Astrocyte of the hippocampus (primary cell): ENCODE data around the gene FRAT2.
"Not testable (repeated sequence)": the region's sequence is repeated elsewhere in the genome, so short reads cannot be mapped to it uniquely, and the experiment has no call there.

Experiments
- DNase-seq: peaks from one replicate; pipeline ENCODE4 v3.0.0; 2011; ENCODE audit warnings: low read depth, low spot score

The FRAT2 gene

DNA sequence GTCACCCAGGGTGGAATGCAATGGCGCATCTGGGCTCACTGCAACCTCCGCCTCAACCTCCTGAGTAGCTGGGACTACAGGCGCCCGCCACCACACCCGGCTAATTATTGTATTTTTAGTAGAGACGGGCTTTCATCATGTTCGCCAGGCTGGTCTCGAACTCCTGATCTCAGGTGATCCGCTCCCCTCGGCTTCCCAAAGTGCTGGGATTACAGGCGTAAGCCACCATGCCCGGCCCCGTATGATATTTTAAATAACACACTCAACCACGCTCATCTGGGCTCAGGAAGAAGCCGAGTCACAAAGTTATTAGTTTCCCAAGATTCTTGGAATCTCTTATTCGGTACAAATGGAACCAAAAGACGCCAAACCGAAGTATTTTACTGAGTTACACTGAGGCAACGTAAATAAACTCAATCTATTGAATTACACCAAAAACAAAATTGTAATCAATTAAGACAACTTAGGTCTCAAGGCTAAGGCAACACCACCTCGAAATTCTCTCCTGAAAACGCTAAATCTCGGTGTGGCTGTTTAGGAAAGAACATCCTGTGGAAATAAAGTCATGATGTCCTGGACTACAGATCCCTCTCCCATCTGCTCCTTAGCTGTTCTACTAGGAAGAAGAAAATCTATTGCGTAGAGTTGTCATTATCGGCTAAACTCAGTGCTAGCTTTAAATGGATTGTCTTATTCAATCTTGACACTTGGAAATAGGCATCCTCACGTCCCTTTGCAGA, 43.0 kb downstream of the FRAT2 start:
- DNase-seq = no peak

DNA sequence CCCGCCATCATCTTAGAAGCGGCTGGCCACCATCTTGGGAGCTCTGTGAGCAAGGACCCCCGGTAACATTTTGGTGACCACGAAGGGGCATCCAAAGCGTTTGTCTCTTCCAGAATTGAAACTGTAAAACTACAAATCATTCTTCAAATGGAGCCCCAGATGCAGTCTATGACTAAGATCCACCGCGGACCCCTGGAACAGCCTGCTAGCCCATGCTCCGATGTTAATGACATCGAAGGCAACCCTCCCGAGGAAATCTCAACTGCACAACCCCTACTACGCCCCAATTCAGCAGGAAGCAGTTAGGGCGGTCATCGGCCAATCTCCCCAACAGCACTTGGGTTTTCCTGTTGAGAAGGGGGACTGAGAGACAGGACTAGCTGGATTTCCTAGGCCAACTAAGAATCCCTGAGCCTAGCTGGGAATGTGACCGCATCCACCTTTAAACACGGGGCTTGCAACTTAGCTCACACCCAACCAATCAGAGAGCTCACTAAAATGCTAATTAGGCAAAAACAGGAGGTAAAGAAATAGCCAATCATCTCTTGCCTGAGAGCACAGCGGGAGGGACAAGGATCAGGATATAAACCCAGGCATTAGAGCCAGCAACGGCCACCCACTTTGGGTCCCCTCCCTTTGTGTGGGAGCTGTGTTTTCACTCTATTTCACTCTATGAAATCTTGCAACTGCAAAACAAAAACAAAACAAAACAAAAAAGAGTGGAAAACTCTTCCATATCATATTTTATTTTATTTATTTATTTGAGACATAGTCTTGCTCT, 43.8 kb downstream of the FRAT2 start:
- DNase-seq = not testable (repeated sequence)

DNA sequence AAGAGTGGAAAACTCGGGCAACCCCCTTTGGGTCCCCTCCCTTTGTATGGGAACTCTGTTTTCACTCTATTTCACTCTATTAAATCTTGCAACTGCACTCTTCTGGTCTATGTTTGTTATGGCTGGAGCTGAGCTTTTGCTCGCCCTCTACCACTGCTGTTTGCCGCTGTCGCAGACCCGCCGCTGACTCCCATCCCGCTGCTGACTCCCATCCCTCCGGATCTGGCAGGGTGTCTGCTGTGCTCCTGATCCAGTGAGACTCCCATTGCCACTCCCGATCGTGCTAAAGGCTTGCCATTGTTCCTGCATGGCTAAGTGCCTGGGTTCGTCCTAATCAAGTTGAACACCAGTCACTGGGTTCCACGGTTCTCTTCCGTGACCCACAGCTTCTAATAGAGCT, 44.5 kb downstream of the FRAT2 start:
- DNase-seq = not testable (repeated sequence)
